Activated T-helper 1 cell treated with anti-CD3 and anti-CD28 coated beads, Interleukin-12 subunit alpha, Interleukin-12 subunit beta, Interleukin-2, Interleukin-4 antibody, amounts not matched to agents 30 ng/mL and 10 ng/mL and 1 ng/mL, durations not matched to agents 14 hours and 24 hours and 36 hours (primary cell): Measurements from ENCODE around the gene PDE6A. TPM values are rescaled to one million over a fixed set of nuclear protein-coding genes. Genes with fewer than 3 reads are reported as not detected.

Experiments used
- DNase-seq: peaks from one replicate; pipeline ENCODE4 v3.0.0; 2021; ENCODE audit warnings: low spot score
- H3K27ac Mint-ChIP-seq: one replicate; pipeline ENCODE4 v1.8.0; 2021; ENCODE audit warnings: mild to moderate bottlenecking, mixed read lengths
- H3K27me3 Mint-ChIP-seq: one replicate; pipeline ENCODE4 v1.8.0; 2022; ENCODE audit warnings: mild to moderate bottlenecking, moderate library complexity, mixed read lengths; ENCODE audit not compliant: insufficient read depth
- H3K36me3 Mint-ChIP-seq: one replicate; pipeline ENCODE4 v1.8.0; 2021; ENCODE audit warnings: low read depth, mixed read lengths
- H3K4me1 Mint-ChIP-seq: one replicate; pipeline ENCODE4 v1.8.0; 2021; ENCODE audit warnings: low read depth, mixed read lengths
- H3K4me3 Mint-ChIP-seq: one replicate; pipeline ENCODE4 v1.8.0; 2021; ENCODE audit warnings: mild to moderate bottlenecking, moderate library complexity, mixed read lengths
- H3K9me3 Mint-ChIP-seq: one replicate; pipeline ENCODE4 v1.8.0; 2021; ENCODE audit warnings: mixed read lengths
- intact Hi-C: fragments of 100-400 bp; cut with micrococcal nuclease; formaldehyde crosslinking; loops from one replicate; pipeline ENCODE4 v1.15.1; 2024
- total RNA-seq: library from RNA; stranded (reverse); gene quantifications from 2 replicates; pipeline ENCODE4 v1.2.3, GENCODE V29; 2022

The PDE6A gene
- total RNA-seq, 1 donor from 2014 or later: not detected

DNA sequence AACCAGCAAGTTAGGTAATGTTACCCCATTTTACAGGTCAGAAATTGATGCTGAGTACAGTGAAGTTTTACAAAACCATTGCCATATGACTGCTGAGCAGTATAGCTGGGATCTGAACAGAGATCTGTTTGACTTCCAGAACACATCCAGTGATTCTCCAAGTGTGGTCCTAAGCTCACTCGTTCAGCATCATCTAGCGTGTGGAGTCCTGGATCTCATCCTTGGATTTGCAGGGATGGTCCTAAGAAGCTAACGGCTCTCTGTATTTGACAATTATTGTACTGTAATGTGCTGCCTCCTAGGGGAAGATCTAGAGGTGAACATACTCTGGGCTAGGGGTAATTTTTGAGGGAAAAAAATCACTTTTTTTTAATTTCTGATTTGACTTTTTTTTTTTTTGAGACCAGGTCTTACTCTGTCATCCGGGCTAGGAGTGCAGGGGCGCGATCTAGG is 17.4 kb upstream of the PDE6A start:
- Mint-ChIP-seq H3K9me3 (no peaks in the 10 kb centered on the region), H3K27me3 (no peaks in the 10 kb centered on the region), H3K4me1 (peaks cover 37% of the 10 kb centered on the region), H3K27ac (no peak overlapping the region), H3K36me3 (peaks cover 11% of the 10 kb centered on the region), H3K4me3 (peak overlapping the region; percentile 95)
- intact Hi-C loops: loop anchor here (1.0 to 5.0 kb wide), 4 partner anchors 29 to 739 kb away; partner anchors contain the start of gene RBM22
- no peak for DNase-seq

DNA sequence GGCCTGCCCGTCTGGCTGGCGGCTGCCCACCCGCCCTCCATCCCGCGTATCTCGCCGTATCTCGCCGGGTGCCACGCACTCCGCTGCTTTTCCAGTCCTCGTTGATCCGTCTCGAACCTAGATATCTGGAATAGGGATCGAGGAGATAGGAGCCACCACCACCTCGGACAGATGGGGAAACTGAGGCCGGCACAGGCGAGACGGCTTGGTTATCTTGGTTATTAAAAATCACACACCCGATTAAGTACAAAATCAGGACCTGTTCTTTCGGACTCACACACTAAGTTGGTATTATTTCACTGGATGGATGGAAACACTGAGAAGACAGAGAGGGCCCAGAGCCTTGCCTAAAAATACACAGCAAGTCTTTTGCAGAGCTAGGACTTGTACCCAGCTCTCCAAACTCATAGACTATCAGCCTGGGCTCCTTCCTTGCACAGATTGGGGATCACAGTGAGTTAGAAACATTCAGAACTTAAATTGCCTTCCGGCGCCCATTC is 16.6 kb upstream of the PDE6A start:
- Mint-ChIP-seq H3K36me3 (peaks cover 11% of the 10 kb centered on the region), H3K9me3 (no peaks in the 10 kb centered on the region), H3K27ac (peak overlapping the region; percentile 74), H3K27me3 (no peaks in the 10 kb centered on the region), H3K4me1 (peaks cover 37% of the 10 kb centered on the region), H3K4me3 (peak overlapping the region; percentile 95)
- no peak for DNase-seq
- intact Hi-C loops: loop anchor here (2.0 to 5.0 kb wide), 3 partner anchors 30 to 740 kb away; partner anchors contain the start of gene RBM22

DNA sequence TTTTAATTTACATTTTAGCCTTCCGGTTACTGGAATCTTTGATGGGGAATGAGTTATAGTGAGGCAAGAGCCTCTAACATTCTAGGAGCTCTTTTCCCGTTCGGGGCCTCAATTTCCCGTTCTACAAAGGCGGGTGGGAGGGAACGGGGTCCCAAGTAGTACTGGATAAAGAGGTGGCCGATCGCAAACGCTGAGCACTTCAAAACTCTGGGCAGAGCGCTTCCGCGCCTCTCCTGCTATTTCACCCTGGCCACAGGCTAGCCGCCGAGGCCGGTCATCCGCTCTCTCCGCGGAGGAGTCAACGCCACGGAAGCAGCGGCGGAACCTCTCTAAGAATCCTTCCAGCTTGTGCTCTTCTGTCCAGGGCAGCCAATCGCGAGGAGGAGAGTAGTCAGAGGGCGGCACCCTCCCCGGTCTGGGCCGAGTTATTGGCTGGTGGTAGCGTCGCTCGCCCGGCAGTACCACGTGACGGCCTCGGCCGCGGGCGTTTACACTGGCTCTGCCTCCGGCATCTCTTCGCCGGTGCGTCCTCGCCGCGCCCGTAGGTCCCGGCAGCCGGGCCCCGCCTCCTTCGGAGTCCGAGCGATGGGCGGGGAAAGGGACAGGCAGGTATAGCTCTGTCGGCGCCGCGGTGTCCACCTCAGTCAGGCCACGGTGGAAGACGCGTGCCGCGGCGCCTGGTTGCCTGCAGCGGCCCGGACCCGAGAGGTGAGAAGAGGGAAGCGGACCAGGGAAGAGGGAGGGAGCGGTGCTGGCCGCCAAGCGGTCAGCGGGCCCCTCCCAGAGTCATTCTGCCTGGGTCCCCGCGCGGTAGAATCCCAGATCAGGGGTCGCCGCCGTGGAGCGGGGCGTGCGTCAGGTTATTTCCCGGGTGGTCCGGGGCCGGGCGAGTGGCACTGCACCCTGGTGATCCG is 15.9 kb upstream of the PDE6A start, which contains the start of gene SLC26A2:
SLC26A2 (plus strand) TSS at position 487 of the 914 bp plus-strand sequence. CDS start 16,895 bp downstream, outside the sequence.
- peaks cover 11% of the 10 kb centered on the region for H3K36me3 Mint-ChIP-seq
- peak; percentile 94 for DNase-seq
- peaks cover 37% of the 10 kb centered on the region for H3K4me1 Mint-ChIP-seq
- H3K27ac Mint-ChIP-seq: peak within 1 kb of the TSS; percentile 100
- intact Hi-C loops: loop anchor here (1.0 to 5.0 kb wide), 9 partner anchors 30 to 740 kb away; partner anchors contain the start of genes HMGXB3, PCYOX1L, RBM22 and RPS14
- H3K27me3 Mint-ChIP-seq: no peaks in the 10 kb centered on the region
- no peaks in the 10 kb centered on the region for H3K9me3 Mint-ChIP-seq
- H3K4me3 Mint-ChIP-seq: peak within 1 kb of the TSS; percentile 95

DNA sequence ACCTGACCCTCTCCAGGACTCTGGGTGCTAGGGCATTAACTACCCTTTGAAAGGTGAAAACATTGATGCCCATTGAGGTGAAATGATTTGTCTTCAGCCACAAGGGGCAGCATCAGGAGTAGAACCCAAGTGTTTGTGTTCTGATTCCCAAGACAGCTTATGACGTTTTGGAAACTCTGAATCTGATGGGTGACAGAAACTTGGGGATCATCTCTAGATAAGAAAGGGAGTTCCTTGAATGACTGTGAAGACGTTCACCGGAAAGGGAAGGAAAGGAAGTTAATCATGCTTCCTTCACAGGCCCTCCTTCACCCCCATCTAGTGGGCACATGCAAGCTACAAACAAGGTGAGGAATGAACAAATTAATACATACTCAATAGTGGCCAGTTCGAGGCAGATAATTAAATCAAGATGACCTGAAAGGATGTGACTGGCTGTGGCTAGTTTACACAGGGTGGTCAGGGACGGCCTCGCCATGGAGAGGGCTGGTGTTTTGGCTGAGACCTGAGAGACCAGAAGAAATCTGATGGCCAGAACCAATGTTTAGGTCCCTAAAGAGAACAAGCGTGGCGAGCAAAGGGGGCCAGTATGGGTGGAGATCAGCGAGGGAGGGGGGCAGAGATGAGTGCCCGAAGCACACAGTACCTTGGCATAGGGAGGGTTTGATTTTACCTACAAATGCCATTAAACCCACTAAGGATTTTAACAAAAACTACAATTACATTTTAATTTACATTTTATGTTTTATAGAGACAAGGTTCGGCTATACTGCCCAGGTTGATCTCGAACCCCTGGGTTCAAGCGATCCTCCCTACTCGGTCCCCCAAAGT is 15.0 kb upstream of the PDE6A start:
- Mint-ChIP-seq H3K36me3 (peaks cover 11% of the 10 kb centered on the region), H3K27ac (peak overlapping the region; percentile 100), H3K9me3 (no peaks in the 10 kb centered on the region), H3K27me3 (no peaks in the 10 kb centered on the region), H3K4me1 (peaks cover 37% of the 10 kb centered on the region), H3K4me3 (peak overlapping the region; percentile 95)
- intact Hi-C loops: loop anchor here (1.0 to 10.0 kb wide), 12 partner anchors 31 to 741 kb away; partner anchors contain the start of genes CSNK1A1, GRPEL2, HMGXB3 and PCYOX1L
- DNase-seq: peak; percentile 38

DNA sequence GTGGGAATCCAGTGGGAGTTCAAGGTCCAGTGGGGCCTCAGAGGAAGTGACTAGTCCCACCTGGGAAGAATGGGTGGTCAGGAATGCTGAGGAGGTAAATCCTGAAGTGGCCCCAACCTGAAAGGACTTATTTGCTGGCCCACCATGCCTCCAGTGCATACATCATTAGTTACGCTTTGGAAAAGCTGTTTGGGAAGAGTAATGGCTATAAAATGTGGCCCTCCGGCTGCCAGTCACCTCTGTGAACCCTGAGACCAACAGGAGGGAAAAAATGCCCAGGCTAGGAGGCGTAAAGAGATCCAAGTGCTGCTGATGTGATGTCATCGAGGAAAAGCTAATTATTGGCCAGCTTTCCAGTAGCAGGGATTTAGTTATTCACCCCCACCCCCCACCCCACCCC is 13.3 kb upstream of the PDE6A start:
- H3K4me1 Mint-ChIP-seq: peaks cover 37% of the 10 kb centered on the region
- H3K4me3 Mint-ChIP-seq: no peak overlapping the region
- H3K9me3 Mint-ChIP-seq: no peaks in the 10 kb centered on the region
- no peak overlapping the region for H3K27ac Mint-ChIP-seq
- H3K36me3 Mint-ChIP-seq: peaks cover 11% of the 10 kb centered on the region
- DNase-seq: no peak
- intact Hi-C loops: loop anchor here (10.0 kb wide), 1 partner anchor 613 kb away; the partner anchor contains the start of gene GRPEL2
- no peaks in the 10 kb centered on the region for H3K27me3 Mint-ChIP-seq

DNA sequence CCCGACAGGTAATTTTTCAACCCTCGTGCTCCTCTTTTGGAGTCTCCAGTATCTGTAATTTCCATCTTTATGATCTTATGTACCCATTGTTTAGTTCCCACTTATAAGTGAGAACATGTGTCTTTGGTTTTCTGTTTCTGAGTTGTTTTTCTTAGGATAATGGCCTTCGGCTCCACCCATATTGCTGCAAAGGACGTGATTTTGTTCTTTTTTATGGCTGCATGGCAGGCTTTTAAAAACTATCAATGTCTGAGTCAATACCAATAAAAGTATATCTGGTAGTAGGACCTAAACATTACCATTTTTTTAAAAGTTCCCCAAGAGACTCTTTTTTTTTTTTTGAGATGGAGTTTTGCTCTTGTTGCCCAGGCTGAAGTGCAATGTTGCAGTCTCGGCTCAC is 12.1 kb upstream of the PDE6A start:
- intact Hi-C loops: loop anchor here (10.0 kb wide), 1 partner anchor 612 kb away; the partner anchor contains the start of gene GRPEL2
- Mint-ChIP-seq H3K4me3 (no peak overlapping the region), H3K36me3 (peaks cover 6% of the 10 kb centered on the region)

DNA sequence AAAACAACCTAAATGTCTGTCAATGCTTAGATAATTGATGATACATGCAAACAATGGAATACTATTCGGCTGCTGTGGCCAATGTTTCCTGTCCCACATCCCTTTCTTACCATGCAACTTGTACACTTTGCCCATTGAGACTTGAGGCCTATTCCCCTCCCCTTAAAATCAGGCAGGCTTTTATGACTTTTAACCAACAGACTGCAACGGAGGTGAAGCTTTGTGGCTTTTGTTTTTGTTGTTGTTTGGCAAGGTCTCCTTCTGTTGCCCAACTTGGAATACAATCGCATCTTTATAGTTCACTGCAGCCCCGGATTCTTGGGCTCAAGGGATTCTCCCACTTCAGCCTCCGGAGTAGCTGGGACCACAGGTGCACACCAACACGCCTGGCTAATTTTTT is 10.2 kb upstream of the PDE6A start:
- DNase-seq: no peak
- no peak overlapping the region for H3K27ac Mint-ChIP-seq
- H3K4me3 Mint-ChIP-seq: no peak overlapping the region
- H3K9me3 Mint-ChIP-seq: no peaks in the 10 kb centered on the region
- H3K4me1 Mint-ChIP-seq: peaks cover 11% of the 10 kb centered on the region
- H3K27me3 Mint-ChIP-seq: peaks cover 1% of the 10 kb centered on the region
- intact Hi-C loops: loop anchor here (10.0 kb wide), 1 partner anchor 610 kb away; the partner anchor contains the start of gene GRPEL2
- H3K36me3 Mint-ChIP-seq: peaks cover 4% of the 10 kb centered on the region

More for the DNA sequence above, 12.1 kb upstream of the PDE6A start:
- no peak for DNase-seq
- no peaks in the 10 kb centered on the region for H3K9me3 Mint-ChIP-seq
- H3K27ac Mint-ChIP-seq: no peak overlapping the region
- H3K4me1 Mint-ChIP-seq: peaks cover 25% of the 10 kb centered on the region
- H3K27me3 Mint-ChIP-seq: no peaks in the 10 kb centered on the region

DNA sequence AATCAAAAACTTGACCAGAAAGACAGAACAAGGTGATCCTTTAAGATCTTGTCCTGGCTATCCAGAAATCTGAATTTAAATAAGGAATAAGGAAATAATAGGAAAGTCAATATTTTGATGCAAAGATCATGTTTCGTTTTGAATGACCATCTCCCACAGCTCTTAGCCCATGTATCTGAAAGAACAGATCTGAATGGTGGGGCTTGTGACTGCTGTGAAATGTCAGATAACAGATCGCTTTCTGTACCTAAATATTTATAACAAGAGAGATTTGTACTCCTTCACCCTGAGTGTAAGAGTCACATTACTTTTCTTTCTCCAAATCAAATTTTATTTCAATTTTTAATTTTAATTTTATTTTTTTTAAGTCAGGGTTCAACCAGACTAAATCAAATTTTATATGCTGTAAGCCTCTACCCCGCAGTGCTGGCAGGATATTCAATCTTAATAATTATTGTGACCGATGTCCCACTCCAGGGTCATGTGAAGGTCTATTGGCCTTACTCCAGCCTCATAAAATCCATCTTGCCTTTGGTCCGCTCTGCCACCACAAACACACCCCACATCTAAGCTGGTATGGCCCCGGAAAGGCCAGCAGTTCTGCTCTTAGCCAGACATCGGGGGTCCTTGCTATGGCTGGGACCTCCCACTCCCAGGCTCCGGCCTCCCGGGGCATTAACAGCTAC is 9.0 kb upstream of the PDE6A start:
- H3K4me3 Mint-ChIP-seq: no peak overlapping the region
- H3K27ac Mint-ChIP-seq: no peak overlapping the region

DNA sequence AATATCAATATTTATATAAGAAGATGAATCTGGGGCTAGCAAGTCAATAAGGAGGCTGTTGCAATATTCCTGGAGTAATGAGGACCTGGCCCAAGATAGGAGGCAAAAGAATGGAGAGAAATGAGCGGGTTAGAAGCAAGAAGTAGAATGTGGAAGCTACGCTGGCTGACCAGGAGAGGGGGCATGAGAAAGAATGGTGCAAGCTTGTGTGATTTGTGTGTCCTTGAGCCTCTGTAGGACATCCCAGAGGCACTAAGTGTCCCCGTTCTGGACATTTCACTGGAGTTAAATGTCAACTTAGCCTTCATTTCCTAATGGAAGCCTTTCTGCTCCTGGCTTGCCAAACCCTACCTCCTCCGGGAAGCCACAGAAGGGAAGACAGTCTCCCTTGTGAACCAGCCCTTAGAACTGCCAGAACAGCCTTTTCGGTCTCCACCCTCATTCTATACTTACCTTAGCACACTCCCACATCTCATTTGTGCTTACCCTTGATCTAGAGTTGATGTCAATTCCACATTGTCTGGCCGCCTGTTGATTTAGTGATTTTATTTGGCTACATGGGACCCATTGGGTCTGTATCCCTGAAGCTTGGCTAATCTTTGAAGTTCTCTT is 6.7 kb upstream of the PDE6A start:
- Mint-ChIP-seq H3K36me3 (no peaks in the 10 kb centered on the region), H3K9me3 (no peaks in the 10 kb centered on the region), H3K4me3 (no peak overlapping the region), H3K27ac (no peak overlapping the region), H3K27me3 (peaks cover 3% of the 10 kb centered on the region), H3K4me1 (no peaks in the 10 kb centered on the region)
- intact Hi-C loops: loop anchor here (10.0 kb wide), 1 partner anchor 606 kb away; the partner anchor contains the start of gene GRPEL2
- no peak for DNase-seq

More for the DNA sequence above, 9.0 kb upstream of the PDE6A start:
- intact Hi-C loops: loop anchor here (10.0 kb wide), 1 partner anchor 609 kb away; the partner anchor contains the start of gene GRPEL2
- Mint-ChIP-seq H3K27me3 (peaks cover 3% of the 10 kb centered on the region), H3K4me1 (no peaks in the 10 kb centered on the region), H3K36me3 (no peaks in the 10 kb centered on the region), H3K9me3 (no peaks in the 10 kb centered on the region)
- no peak for DNase-seq

DNA sequence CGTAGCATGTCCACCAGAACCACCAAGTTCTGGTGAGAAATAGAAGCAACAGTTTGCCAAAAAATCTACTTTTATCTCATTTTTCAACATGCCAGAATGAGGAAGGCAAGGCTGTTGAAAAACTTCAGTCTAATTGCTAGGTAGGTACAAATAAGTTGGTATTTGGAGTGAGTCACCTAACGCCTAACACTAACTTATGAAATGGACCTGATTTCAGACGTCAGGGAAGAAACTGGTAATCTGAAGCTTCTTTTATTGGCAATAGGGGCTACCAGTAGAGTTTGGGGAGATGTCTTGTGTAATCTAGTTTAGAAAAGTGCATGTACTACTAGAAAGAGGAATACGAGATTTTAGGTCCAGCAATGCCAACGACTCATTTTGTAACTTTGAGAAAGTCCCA is 4.4 kb upstream of the PDE6A start:
- intact Hi-C loops: no loop called here
- Mint-ChIP-seq H3K36me3 (no peaks in the 10 kb centered on the region), H3K9me3 (no peaks in the 10 kb centered on the region)

DNA sequence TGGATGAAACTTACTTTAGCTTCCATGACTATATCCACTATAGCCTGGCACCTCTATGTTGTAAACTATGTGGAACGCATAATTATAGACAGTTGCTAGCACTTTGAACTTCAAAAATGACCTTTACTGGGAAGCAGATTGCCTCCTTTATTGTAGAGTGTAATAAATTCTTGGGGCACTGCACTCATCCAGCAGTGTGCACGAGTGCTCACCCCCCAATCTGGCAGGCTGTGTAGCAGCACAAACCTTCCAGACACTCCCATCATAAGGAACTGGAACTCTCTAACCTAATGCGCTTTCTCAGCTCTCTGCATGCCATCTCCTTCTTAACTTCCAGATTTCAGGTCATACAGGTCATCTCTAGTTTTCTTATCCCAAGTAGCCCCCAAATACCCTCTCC is 1.5 kb upstream of the PDE6A start:
- Mint-ChIP-seq H3K4me1 (no peaks in the 10 kb centered on the region), H3K27me3 (peaks cover 3% of the 10 kb centered on the region), H3K36me3 (no peaks in the 10 kb centered on the region), H3K27ac (no peak overlapping the region), H3K9me3 (no peaks in the 10 kb centered on the region), H3K4me3 (no peak overlapping the region)
- intact Hi-C loops: no loop called here
- DNase-seq: no peak

More for the DNA sequence above, 4.4 kb upstream of the PDE6A start:
- H3K27me3 Mint-ChIP-seq: peaks cover 3% of the 10 kb centered on the region
- no peak overlapping the region for H3K4me3 Mint-ChIP-seq
- no peaks in the 10 kb centered on the region for H3K4me1 Mint-ChIP-seq
- H3K27ac Mint-ChIP-seq: no peak overlapping the region
- no peak for DNase-seq
